ENCODE results near the gene CFAP77.

DNA sequence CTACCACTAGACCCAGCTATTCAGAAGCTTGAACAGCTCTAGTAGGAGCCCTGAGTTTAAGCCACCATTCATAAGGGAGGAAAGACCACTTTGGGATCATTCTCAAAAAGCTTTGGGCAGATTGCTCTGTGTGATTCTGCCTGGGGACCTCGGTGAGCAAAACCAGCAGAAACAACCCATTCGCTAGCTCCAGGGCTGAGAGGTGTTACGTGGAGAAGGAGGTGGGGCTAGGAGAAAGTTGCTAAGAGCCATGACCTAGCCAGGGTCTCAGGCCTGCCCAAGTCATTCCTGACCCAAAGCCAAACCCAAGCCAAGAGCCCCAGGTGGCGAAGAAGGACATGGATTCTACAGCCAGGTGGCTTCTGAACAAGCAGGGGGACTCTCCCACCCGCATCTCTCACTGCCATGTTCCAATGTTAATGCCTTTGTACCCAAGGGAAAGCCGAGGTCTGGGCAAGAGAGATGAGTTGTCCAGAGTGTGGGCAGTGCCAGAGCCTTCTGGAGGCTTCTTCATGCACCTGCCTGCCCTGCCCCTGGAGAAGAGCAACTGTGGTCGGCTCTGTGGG, 168.4 kb downstream of the CFAP77 start:
- TF ChIP-seq, protein P1, sequence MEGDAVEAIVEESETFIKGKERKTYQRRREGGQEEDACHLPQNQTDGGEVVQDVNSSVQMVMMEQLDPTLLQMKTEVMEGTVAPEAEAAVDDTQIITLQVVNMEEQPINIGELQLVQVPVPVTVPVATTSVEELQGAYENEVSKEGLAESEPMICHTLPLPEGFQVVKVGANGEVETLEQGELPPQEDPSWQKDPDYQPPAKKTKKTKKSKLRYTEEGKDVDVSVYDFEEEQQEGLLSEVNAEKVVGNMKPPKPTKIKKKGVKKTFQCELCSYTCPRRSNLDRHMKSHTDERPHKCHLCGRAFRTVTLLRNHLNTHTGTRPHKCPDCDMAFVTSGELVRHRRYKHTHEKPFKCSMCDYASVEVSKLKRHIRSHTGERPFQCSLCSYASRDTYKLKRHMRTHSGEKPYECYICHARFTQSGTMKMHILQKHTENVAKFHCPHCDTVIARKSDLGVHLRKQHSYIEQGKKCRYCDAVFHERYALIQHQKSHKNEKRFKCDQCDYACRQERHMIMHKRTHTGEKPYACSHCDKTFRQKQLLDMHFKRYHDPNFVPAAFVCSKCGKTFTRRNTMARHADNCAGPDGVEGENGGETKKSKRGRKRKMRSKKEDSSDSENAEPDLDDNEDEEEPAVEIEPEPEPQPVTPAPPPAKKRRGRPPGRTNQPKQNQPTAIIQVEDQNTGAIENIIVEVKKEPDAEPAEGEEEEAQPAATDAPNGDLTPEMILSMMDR (IDR thresholded peaks at IDR 0.05): no peak
- TF ChIP-seq EZH2phosphoT487 (IDR thresholded peaks at IDR 0.05): no peak

All from neural progenitor cell (in vitro differentiated cells).